ENCODE measurements around the gene FBN2.
"Not testable (repeated sequence)": the region's sequence is repeated elsewhere in the genome, so short reads cannot be mapped to it uniquely, and the experiment has no call there.

The FBN2 gene

GRCh38 chr5:128357226-128357625 is 180.8 kb downstream of the FBN2 start:
- DNase-seq (ENCODE audit: low read depth), result no peak

- no peak for DNase-seq (ENCODE audit: low read depth)
These were observed 182.1 kb downstream of the FBN2 start for GRCh38 chr5:128355961-128356360.

- DNase-seq (ENCODE audit: low read depth), result no peak
These were observed 184.5 kb downstream of the FBN2 start for GRCh38 chr5:128353441-128354107.

GRCh38 chr5:128350705-128351104 is 187.3 kb downstream of the FBN2 start:
- no peak for DNase-seq (ENCODE audit: low read depth)

GRCh38 chr5:128349044-128349858 is 188.8 kb downstream of the FBN2 start:
- no peak for DNase-seq (ENCODE audit: low read depth)

GRCh38 chr5:128346038-128346437 is 192.0 kb downstream of the FBN2 start:
- no peak for DNase-seq (ENCODE audit: low read depth)

GRCh38 chr5:128345247-128345646 is 192.8 kb downstream of the FBN2 start:
- DNase-seq (ENCODE audit: low read depth), result no peak

- no peak for DNase-seq (ENCODE audit: low read depth)
These were observed 194.9 kb downstream of the FBN2 start for GRCh38 chr5:128343168-128343567.

GRCh38 chr5:128341056-128341455 is 197.0 kb downstream of the FBN2 start:
- no peak for DNase-seq (ENCODE audit: low read depth)

GRCh38 chr5:128340648-128341047 is 197.4 kb downstream of the FBN2 start:
- no peak for DNase-seq (ENCODE audit: low read depth)

- no peak for DNase-seq (ENCODE audit: low read depth)
These were observed 198.5 kb downstream of the FBN2 start for GRCh38 chr5:128339585-128339984.

- DNase-seq (ENCODE audit: low read depth), result no peak
These were observed 199.4 kb downstream of the FBN2 start for GRCh38 chr5:128338649-128339048.

- DNase-seq (ENCODE audit: low read depth), result no peak
These were observed 202.7 kb downstream of the FBN2 start for GRCh38 chr5:128335339-128335738.

- no peak for DNase-seq (ENCODE audit: low read depth)
These were observed 203.9 kb downstream of the FBN2 start for GRCh38 chr5:128334010-128334716.

GRCh38 chr5:128331261-128331660 is 206.8 kb downstream of the FBN2 start:
- DNase-seq (ENCODE audit: low read depth), result no peak

- no peak for DNase-seq (ENCODE audit: low read depth)
These were observed 208.6 kb downstream of the FBN2 start for GRCh38 chr5:128329386-128329939.

GRCh38 chr5:128328446-128328845 is 209.6 kb downstream of the FBN2 start:
- DNase-seq (ENCODE audit: low read depth), result no peak

- no peak for DNase-seq (ENCODE audit: low read depth)
These were observed 210.0 kb downstream of the FBN2 start for GRCh38 chr5:128328007-128328406.

- not testable (repeated sequence) for DNase-seq (ENCODE audit: low read depth)
These were observed 216.6 kb downstream of the FBN2 start for GRCh38 chr5:128321418-128321817.

GRCh38 chr5:128318691-128319090 is 219.4 kb downstream of the FBN2 start:
- no peak for DNase-seq (ENCODE audit: low read depth)

- DNase-seq (ENCODE audit: low read depth), result no peak
These were observed 220.6 kb downstream of the FBN2 start for GRCh38 chr5:128317481-128317880.

GRCh38 chr5:128315671-128316070 is 222.4 kb downstream of the FBN2 start:
- DNase-seq (ENCODE audit: low read depth), result no peak

- DNase-seq (ENCODE audit: low read depth), result no peak
These were observed 232.7 kb downstream of the FBN2 start for GRCh38 chr5:128305341-128305740.

Data from stimulated activated CD8-positive, alpha-beta memory T cell treated with anti-CD3 and anti-CD28 coated beads, Interleukin-7, amount 100 ng/mL, for 24 hours (primary cell).